Upper lobe of left lung (tissue), 4 donors: Measurements from ENCODE around the gene EFNB2.

ENCODE experiments used
- EP300 ChIP-seq, 4 donors: sonication (generic); formaldehyde crosslinking; IDR thresholded peaks; one replicate each; pipeline ENCODE4 v1.5.1; 2017; ENCODE audit warnings: antibody characterized with exemption in 4 of 4, control low read depth in 2 of 4
- POLR2A ChIP-seq, 4 donors: fragments of 450-650 bp; IDR thresholded peaks; one replicate each; pipeline ENCODE4 v1.5.1; 2016 to 2017; ENCODE audit warnings: antibody characterized with exemption in 4 of 4, mild to moderate bottlenecking in 2 of 4
- POLR2AphosphoS5 ChIP-seq, 2 donors: sonication (generic); formaldehyde crosslinking; IDR thresholded peaks; one replicate each; pipeline ENCODE4 v1.5.1; 2017; ENCODE audit warnings: antibody characterized with exemption in 2 of 2
- TF ChIP-seq, protein P1 (sequence below), 6 experiments: fragments of 450-650 bp in 4 of 6; fragments of 200-600 bp in 2 of 6; sonication (generic) in 2 of 6; IDR thresholded peaks; one replicate each; pipeline ENCODE4 v1.5.1; 2016 to 2019; ENCODE audit warnings: antibody characterized with exemption in 6 of 6

DNA sequence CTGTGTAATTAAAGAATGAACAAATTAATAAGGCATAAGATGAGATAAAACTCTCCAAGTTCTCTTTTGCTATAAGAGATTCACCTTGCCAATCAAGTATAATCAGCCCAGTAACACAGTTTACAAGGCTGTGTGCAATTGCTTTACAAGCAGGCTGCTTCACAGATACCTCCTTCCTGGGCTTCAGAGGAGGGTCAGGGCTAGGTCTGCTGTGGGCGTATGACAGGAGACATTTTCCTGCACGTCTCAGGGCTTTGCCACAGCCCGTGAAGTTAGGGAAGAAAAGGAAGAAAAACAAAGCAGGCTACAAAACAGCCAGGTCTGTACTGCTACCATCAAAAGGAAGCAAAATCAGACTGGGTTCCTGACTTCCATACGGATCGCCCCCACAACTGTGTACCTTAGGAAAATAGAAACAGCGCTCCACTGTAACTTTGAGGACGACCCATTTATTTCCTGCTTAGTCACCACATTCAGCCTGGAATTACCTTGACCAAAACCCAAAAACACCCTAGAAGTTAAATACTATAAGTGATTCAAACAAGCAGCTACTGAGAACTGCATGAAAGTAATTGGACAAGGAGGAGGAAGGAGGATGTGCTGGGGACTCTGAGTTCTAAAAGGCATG, 12.4 kb downstream of the EFNB2 start:
- TF ChIP-seq, protein P1, sequence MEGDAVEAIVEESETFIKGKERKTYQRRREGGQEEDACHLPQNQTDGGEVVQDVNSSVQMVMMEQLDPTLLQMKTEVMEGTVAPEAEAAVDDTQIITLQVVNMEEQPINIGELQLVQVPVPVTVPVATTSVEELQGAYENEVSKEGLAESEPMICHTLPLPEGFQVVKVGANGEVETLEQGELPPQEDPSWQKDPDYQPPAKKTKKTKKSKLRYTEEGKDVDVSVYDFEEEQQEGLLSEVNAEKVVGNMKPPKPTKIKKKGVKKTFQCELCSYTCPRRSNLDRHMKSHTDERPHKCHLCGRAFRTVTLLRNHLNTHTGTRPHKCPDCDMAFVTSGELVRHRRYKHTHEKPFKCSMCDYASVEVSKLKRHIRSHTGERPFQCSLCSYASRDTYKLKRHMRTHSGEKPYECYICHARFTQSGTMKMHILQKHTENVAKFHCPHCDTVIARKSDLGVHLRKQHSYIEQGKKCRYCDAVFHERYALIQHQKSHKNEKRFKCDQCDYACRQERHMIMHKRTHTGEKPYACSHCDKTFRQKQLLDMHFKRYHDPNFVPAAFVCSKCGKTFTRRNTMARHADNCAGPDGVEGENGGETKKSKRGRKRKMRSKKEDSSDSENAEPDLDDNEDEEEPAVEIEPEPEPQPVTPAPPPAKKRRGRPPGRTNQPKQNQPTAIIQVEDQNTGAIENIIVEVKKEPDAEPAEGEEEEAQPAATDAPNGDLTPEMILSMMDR (IDR thresholded peaks at IDR 0.05): no peak
- TF ChIP-seq POLR2A (IDR thresholded peaks at IDR 0.05) (no peak), POLR2AphosphoS5 (IDR thresholded peaks at IDR 0.05) (no peak), EP300 (IDR thresholded peaks at IDR 0.05) (no peak)
